ENCODE results near the gene HIGD1A.
"Not testable (repeated sequence)": the region's sequence is repeated elsewhere in the genome, so short reads cannot be mapped to it uniquely, and the experiment has no call there.

The HIGD1A gene

DNA sequence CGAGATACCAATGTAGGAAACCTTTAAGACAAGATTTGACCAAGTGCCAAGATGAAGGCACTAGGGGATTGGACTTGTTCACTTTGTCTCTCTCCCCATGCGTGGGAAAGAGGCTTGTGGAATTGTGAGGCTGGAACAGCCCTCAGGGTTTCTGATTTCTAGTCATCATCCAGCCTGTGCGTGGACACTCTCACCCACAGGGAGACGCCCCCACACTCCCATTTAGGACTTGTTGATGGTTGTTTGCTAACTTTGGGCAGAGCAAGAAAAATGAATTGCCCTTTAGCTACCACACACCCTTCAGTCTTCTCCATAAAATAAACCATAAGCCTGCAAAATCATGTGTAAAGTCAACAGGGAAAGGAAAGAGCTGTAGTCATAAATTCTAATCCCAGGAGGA, 23.4 kb upstream of the HIGD1A start:
- no peak for DNase-seq

DNA sequence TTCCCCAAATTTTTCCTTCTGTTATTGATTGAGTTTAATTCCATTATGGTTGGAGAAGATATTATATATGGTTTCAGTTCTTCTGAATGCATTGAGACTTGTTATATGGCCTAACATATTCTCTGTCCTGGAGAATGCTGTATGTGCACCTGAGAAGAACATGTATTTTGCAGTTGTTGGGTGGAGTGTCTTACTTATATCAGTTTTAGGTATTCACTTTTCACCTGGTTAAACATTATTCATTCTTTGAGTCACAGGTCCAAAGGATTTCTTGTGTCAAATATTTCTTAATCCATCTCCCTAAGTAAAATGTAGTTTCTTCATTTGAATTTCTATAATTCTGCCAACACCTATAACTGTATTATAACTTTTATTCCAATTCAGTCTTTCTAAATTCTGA, 22.7 kb upstream of the HIGD1A start:
- no peak for DNase-seq

GRCh38 chr3:42826141-42826540, 21.9 kb upstream of the HIGD1A start:
- DNase-seq: no peak

DNA sequence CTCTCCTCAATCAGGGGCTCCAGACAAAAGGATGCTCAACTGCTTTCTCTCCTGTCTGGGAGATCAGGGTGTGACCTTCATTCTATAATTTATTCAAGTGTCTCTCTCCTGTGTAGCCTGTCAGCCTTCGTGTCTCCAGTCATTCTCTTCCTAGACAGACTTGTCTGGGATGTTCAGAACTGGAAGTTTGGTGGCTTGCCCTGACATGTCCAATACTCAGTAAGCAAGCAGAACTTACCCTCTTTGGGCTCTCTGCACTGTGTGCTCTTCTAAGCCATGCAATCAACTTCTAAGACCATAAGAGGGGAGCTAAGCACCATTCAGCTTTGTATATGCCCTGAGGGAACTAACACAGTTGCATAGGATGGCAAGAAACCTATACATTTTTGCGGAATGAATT, 19.1 kb upstream of the HIGD1A start:
- no peak for DNase-seq

- DNase-seq: no peak
Observed at GRCh38 chr3:42822828-42823227, 18.5 kb upstream of the HIGD1A start.

GRCh38 chr3:42820746-42821051, 16.4 kb upstream of the HIGD1A start:
- no peak for DNase-seq

GRCh38 chr3:42819351-42819965, 15.2 kb upstream of the HIGD1A start:
- no peak for DNase-seq

GRCh38 chr3:42815826-42816225, 11.5 kb upstream of the HIGD1A start:
- no peak for DNase-seq

- DNase-seq: no peak
Observed at GRCh38 chr3:42814914-42815507, 10.7 kb upstream of the HIGD1A start.

DNA sequence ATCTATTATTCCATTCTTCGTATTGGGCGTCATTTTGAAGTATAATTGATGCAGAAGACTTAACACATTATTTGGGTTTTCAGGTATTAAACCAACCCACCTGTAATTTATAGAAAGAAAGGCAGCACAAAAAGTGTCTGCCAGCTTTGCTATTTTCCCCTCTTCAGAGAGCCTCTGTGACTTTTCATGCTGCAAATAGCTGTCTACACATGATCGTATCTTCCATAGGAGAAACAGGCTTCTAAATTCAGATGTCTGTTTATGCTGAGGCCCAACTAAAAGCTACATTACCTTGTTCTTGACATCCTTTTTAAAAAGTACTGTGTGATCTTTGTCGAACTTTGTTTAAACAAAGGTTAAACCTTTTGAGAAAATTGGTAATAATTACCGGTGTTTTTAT, 10.0 kb upstream of the HIGD1A start:
- DNase-seq: no peak

- DNase-seq: not testable (repeated sequence)
Observed at GRCh38 chr3:42811118-42811883, 7.0 kb upstream of the HIGD1A start.

DNA sequence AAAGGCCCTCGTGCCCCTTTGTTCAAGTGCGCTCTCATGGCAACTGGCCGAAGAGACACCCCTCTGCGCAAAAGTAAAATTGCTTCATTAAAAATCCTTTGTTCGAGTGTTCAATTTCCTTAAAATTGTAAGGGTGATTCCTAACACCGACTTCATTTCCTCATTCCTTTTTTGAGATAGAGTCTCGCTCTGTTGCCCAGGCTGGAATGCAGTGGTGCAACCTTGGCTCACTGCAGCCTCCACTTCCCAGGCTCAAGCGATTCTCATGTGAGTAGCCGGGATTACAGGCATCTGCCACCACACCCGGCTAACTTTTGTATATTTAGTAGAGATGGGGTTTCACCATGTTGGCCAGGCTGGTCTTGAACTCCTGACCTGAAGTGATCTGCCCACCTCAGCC, 6.4 kb upstream of the HIGD1A start:
- not testable (repeated sequence) for DNase-seq

DNA sequence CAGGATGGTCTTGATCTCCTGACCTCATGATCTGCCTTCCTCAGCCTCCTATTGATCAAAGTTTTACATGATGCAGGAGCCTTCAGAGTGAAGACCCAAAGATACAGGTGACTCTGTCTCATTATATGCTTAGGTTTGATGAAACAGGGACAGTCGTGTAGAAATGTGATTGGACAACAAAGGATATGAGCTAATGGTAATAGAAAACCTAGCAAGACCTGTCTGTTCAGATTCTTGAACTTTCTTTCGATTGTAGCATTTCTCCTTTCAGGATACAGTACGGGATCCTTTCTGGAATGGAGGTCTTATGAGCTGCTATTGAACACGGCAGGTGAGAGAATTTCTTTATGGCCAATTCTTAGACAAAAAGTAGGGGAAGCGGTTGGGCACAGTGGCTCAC, 4.9 kb upstream of the HIGD1A start, which contains the start of gene ACKR2:
Gene ACKR2, plus strand, starts transcription at position 244 of the 400 bp plus-strand sequence. CDS start 55,058 bp downstream, outside the sequence.
- no peak for DNase-seq

- DNase-seq: no peak
Observed at GRCh38 chr3:42807929-42808328, 3.6 kb upstream of the HIGD1A start.

GRCh38 chr3:42805141-42805821, 991 bp upstream of the HIGD1A start:
- DNase-seq: no peak

GRCh38 chr3:42804831-42805132, 492 bp upstream of the HIGD1A start:
- no peak for DNase-seq

DNA sequence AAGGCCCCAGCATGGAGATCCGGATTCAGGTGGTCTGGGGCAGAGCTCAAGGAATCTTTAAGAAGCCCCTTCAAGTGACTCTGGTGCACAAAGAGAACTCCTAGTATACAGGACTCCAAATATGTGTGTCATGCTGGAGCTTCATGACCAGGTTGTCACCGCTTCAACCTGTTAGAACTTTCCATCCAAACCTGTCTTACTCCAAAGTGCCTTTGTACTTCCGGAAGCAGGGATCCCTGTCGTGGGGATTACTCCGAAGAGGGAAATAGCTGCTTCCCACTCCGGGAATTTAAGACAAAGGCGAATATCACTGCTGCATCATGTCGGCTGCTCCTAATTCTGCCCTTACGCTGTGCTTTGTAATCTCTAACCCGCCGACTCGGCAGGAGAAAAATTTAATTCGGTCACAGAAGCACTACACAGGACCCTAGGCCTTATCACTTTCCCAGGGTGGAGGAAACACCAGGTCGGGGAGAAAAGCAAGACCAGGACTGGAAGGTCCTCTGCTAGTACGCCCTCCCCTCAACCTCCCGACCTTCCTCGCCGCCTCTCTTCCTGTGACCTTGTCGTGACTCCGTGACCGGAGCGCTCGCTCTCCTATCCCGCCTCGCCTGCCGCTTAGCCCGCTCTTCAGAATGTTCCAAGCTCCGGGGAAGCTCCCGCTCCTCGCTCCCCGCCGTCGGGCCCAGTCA, 730 bp downstream of the HIGD1A start:
- no peak for DNase-seq

DNA sequence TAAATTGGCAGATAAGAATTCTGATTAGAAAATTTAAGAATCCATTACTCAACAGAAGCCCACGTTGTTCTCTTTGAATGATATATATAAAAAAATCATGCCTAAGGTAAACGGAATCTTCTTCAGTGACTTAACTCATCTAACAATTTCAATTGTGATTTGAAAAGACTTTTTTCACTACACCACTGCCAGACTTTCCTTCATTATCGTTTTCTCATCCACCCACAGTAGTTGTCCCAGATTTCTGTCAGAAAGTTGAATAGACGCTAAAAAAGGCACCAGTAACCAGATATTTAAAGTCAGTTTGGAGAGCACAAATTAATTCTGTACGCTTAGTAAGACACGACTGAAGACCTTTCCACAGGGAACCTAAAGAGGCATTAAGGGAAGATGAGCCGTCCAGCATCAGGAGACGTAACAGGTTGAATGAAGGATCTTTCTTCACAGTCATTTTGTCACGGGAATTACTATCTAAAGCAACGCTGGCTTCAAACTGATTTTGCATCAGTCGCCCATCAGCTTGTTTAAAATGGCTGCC, 1.3 kb downstream of the HIGD1A start:
- no peak for DNase-seq

DNA sequence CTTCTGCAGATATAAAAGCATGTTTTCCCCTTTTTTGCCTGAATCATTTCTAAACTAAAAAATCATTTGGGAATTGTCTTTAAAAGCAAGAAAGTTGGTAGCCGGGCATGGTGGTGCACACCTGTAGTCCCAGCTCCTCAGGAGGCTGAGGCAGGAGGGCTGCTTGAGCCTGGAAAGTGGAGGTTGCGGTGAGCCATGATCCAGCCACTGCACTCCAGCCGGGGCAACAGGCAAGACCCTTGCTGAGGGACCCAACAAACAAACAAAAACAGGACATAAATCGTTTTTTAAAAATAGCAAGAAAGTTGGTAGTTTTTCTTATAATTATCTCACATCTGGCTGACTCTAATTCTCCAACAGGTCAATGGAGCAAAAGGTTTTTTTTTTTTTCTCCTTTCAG, 2.5 kb downstream of the HIGD1A start:
- DNase-seq: no peak

DNA sequence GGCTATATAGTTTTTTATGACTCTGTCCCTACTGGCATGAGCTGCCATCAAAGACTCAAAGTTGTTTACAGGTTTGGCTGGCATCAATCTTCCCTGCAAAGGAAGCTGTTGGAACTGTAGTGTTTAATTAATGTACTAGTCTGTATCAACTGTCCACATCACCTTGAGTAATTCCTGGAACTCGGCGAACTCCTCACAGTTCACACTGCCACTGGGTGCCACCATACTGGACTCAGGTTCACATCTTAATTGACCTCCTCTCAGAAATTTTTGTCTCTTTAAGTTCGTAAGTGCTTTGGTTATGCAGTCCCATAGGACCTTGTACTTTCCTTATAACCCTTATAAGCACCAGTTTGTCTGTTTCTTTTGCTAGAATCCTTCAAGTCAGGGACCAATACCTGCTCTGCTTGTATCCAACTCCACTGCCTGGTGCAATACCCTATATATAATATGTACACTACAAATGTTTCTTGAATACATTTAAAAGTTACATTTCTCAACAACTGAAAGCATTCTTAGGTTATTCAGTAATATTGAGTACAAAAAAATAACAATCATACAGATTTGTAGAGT, 3.2 kb downstream of the HIGD1A start:
- no peak for DNase-seq

- DNase-seq: no peak
Observed at GRCh38 chr3:42800251-42800650, 4.0 kb downstream of the HIGD1A start.

DNA sequence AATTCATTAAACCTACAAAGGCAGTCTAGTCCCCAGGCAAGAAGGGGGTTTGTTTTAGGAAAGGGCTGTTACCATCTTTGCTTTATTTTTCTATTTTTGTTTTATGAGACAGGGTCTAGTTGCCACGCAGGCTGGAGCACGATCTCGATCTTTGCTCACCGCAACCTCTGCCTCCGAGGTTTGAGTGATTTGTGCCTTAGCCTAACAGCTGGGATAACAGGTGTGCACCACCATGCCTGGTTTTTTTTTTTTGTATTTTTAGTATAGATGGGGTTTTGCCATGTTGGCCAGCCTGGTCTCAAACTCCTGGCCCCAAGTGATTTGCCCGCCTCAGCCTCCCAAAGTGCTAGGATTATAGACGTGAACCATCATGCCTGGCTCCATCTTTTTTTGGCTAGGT, 4.9 kb downstream of the HIGD1A start:
- no peak for DNase-seq
